Transverse colon (tissue), 3 donors: ENCODE results near the gene ENPP6.

Experiments used
- POLR2A ChIP-seq: fragments of 450-650 bp; IDR thresholded peaks from one replicate; pipeline ENCODE4 v1.6.1; 2016; ENCODE audit warnings: antibody characterized with exemption, mild to moderate bottlenecking, moderate library complexity
- TF ChIP-seq, protein P1 (sequence below), 5 experiments: fragments of 200-600 bp in 3 of 5; fragments of 450-650 bp in 2 of 5; sonication (generic) in 3 of 5; IDR thresholded peaks; 1 replicate in 2 of 5; 2 replicates in 3 of 5; pipeline ENCODE4 v1.5.1; 2016 to 2017; ENCODE audit warnings: antibody characterized with exemption in 5 of 5, inconsistent platforms in 3 of 5, mild to moderate bottlenecking in 2 of 5, moderate library complexity in 1 of 5

DNA sequence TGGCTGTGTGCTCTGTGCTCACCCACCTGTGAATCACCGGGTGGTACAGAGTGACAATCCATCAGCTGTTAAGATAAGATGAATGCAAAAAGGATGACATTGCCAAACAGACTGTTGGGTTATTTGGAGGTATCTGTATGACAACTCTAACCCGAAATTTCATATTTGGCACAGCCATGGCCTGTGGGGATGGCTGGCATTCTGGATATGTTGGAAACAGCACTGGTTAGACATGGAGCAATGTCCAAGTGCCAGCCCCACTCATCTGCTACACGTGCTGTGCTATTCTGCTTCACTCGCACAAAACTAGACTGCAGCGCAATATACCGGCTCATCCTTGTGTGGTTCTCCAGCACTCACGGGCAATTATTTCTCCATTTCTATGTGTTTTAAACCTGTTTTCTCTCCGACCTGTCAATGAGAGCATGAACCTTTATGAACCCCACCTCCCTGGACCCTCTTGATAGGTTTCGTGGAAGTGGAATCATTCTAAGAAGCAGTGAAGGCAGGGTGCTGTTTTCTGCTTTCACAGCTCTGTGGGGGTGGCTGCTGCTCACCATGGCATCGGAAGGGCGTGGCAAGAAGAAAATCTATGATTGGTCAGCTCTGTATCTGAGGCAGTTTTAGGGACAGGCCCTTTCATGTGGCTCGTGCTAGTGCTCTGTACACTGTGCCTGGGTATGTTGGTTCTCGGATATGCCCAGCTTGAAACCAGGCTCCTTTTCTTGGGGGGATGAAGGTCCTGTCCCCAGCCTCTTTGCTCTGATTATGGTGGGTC lies 94.9 kb downstream of the ENPP6 start:
- TF ChIP-seq, protein P1, sequence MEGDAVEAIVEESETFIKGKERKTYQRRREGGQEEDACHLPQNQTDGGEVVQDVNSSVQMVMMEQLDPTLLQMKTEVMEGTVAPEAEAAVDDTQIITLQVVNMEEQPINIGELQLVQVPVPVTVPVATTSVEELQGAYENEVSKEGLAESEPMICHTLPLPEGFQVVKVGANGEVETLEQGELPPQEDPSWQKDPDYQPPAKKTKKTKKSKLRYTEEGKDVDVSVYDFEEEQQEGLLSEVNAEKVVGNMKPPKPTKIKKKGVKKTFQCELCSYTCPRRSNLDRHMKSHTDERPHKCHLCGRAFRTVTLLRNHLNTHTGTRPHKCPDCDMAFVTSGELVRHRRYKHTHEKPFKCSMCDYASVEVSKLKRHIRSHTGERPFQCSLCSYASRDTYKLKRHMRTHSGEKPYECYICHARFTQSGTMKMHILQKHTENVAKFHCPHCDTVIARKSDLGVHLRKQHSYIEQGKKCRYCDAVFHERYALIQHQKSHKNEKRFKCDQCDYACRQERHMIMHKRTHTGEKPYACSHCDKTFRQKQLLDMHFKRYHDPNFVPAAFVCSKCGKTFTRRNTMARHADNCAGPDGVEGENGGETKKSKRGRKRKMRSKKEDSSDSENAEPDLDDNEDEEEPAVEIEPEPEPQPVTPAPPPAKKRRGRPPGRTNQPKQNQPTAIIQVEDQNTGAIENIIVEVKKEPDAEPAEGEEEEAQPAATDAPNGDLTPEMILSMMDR (IDR thresholded peaks at IDR 0.05), result no peak
- no peak for TF ChIP-seq POLR2A
